Left lung (tissue), 10 donors: ENCODE measurements around the gene CXCL1. TPM values are rescaled to one million over a fixed set of nuclear protein-coding genes. Genes with fewer than 3 reads are reported as not detected.
A peak's percentile ranks its signal among the peaks of the same experiment; 100 is the strongest.
"Not testable (repeated sequence)": the region's sequence is repeated elsewhere in the genome, so short reads cannot be mapped to it uniquely, and the experiment has no call there.

Experiments
- ATAC-seq: fragments of 200-7000 bp; cut with Tn5 transposase; one replicate; pipeline ENCODE4 v1.9.1; 2020; ENCODE audit warnings: moderate library complexity
- DNase-seq, 4 donors: peaks; one replicate each; pipeline ENCODE4 v3.0.0-alpha.2; 2013 to 2020
- H3K27ac ChIP-seq, 2 donors: fragments of 200-600 bp; sonication (generic) in 1 of 2; one replicate each; pipeline versions ENCODE4 v1.5.0 to v1.8.0; 2020 to 2021
- H3K27me3 ChIP-seq, 2 donors: fragments of 200-600 bp; sonication (generic) in 1 of 2; one replicate each; pipeline versions ENCODE4 v1.5.0 to v1.8.0; 2020 to 2021
- H3K36me3 ChIP-seq, 2 donors: fragments of 200-600 bp; sonication (generic) in 1 of 2; one replicate each; pipeline versions ENCODE4 v1.5.0 to v1.8.0; 2020 to 2021
- H3K4me1 ChIP-seq, 2 donors: fragments of 200-600 bp; one replicate each; pipeline ENCODE4 v1.8.0; 2021
- H3K4me3 ChIP-seq, 2 donors: fragments of 200-600 bp; sonication (generic) in 1 of 2; one replicate each; pipeline versions ENCODE4 v1.5.0 to v1.8.0; 2020 to 2021; ENCODE audit warnings: mild to moderate bottlenecking in 1 of 2
- H3K9me3 ChIP-seq, 2 donors: fragments of 200-600 bp; sonication (generic) in 1 of 2; one replicate each; pipeline versions ENCODE4 v1.5.0 to v1.8.0; 2020 to 2021
- CTCF ChIP-seq, 2 donors: fragments of 200-600 bp; sonication (generic) in 1 of 2; IDR thresholded peaks; one replicate each; pipeline versions ENCODE4 v1.5.0 to v1.8.0; 2021; ENCODE audit warnings: antibody characterized with exemption in 2 of 2
- intact Hi-C, 2 donors: fragments of 100-400 bp; cut with DNase I; formaldehyde crosslinking; loops; one replicate each; pipeline versions ENCODE4 v1.11.2 to v1.14.2; 2022
- polyA plus RNA-seq, 6 donors: library from polyadenylated mRNA; unstranded; fragments of 120-200 nt; gene quantifications; one replicate each; pipeline ENCODE4 v1.2.1, GENCODE V29; 2013; ENCODE audit not compliant: insufficient read length in 6 of 6
- total RNA-seq, 2 donors: library from RNA; stranded (reverse); fragmentation: NEBNext Ultra II Directional; extraction: Animal tissue kit (Norgen Biotek cat#: 25700); gene quantifications; one replicate each; pipeline ENCODE4 v1.2.1, GENCODE V29; 2021
- donor health status: DM: no; HTN: yes; CAD: no.
- donor health status: DM: no; HTN: no; CAD: no.

The CXCL1 gene
- total and polyA plus RNA-seq, 8 donors = 0.83 to 39.0 (median 2.2) TPM

- no peaks in the 10 kb centered on the region for H3K27me3 ChIP-seq
- H3K27ac ChIP-seq = no peak overlapping the region
- peaks cover 7 to 17% of the 10 kb centered on the region in 2 donors for H3K4me1 ChIP-seq
- intact Hi-C loops = no loop called here
- no peak for TF ChIP-seq CTCF (IDR thresholded peaks at IDR 0.05)
- H3K36me3 ChIP-seq = no peaks in the 10 kb centered on the region
- H3K9me3 ChIP-seq = no peaks in the 10 kb centered on the region
- no peak for DNase-seq
- H3K4me3 ChIP-seq = no peak overlapping the region
- no peak for ATAC-seq
These were observed 27.2 kb downstream of the CXCL1 start for GRCh38 chr4:73896416-73896815.

GRCh38 chr4:73897380-73898136 lies 28.4 kb downstream of the CXCL1 start:
- no peaks in the 10 kb centered on the region for H3K9me3 ChIP-seq
- no peak for TF ChIP-seq CTCF (IDR thresholded peaks at IDR 0.05)
- intact Hi-C loops = no loop called here
- H3K4me3 ChIP-seq = no peak overlapping the region
- peaks cover 1 to 5% of the 10 kb centered on the region in 2 donors for H3K4me1 ChIP-seq
- no peaks in the 10 kb centered on the region for H3K36me3 ChIP-seq
- ATAC-seq (peak; percentile 35), DNase-seq (no peak)
- H3K27me3 ChIP-seq = no peaks in the 10 kb centered on the region
- no peak overlapping the region for H3K27ac ChIP-seq

GRCh38 chr4:73899338-73899737 lies 30.1 kb downstream of the CXCL1 start:
- H3K36me3 ChIP-seq, H3K9me3 ChIP-seq, DNase-seq, H3K4me3 ChIP-seq, ATAC-seq, intact Hi-C loops, H3K27ac ChIP-seq, H3K4me1 ChIP-seq, H3K27me3 ChIP-seq: not testable (repeated sequence)

GRCh38 chr4:73901031-73901430 lies 31.8 kb downstream of the CXCL1 start:
- TF ChIP-seq CTCF (IDR thresholded peaks at IDR 0.05) = no peak

GRCh38 chr4:73902038-73902637 lies 32.9 kb downstream of the CXCL1 start:
- H3K4me1 ChIP-seq = no peaks in the 10 kb centered on the region
- TF ChIP-seq CTCF (IDR thresholded peaks at IDR 0.05) = no peak
- intact Hi-C loops = no loop called here
- ATAC-seq (no peak), DNase-seq (no peak)
- H3K27me3 ChIP-seq = no peaks in the 10 kb centered on the region
- no peaks in the 10 kb centered on the region for H3K36me3 ChIP-seq
- no peak overlapping the region for H3K27ac ChIP-seq
- no peaks in the 10 kb centered on the region for H3K9me3 ChIP-seq
- H3K4me3 ChIP-seq = no peak overlapping the region

More at GRCh38 chr4:73901031-73901430, 31.8 kb downstream of the CXCL1 start:
- no peaks in the 10 kb centered on the region for H3K36me3 ChIP-seq
- no peaks in the 10 kb centered on the region for H3K27me3 ChIP-seq
- intact Hi-C loops = no loop called here
- ATAC-seq = peak; percentile 30
- H3K4me3 ChIP-seq = no peak overlapping the region
- H3K9me3 ChIP-seq = no peaks in the 10 kb centered on the region
- H3K27ac ChIP-seq = no peak overlapping the region
- peak in 1 of 4 donors; percentile 37 for DNase-seq
- no peaks in the 10 kb centered on the region for H3K4me1 ChIP-seq
